NT2/D1 (cell line): Measurements from ENCODE around the gene RIMBP2.

Experiments
- SUZ12 ChIP-seq: IDR thresholded peaks from 2 replicates; pipeline ENCODE4 v1.6.1; 2011; ENCODE audit not compliant: insufficient read length, insufficient read depth; ENCODE audit errors: extremely low read depth
- YY1 ChIP-seq: IDR thresholded peaks from 2 replicates; pipeline ENCODE4 v1.6.1; 2011; ENCODE audit not compliant: insufficient read length, insufficient read depth
- ZNF274 ChIP-seq: IDR thresholded peaks from 2 replicates; pipeline ENCODE4 v1.6.1; 2011; ENCODE audit warnings: mild to moderate bottlenecking, low read depth, low read length

DNA sequence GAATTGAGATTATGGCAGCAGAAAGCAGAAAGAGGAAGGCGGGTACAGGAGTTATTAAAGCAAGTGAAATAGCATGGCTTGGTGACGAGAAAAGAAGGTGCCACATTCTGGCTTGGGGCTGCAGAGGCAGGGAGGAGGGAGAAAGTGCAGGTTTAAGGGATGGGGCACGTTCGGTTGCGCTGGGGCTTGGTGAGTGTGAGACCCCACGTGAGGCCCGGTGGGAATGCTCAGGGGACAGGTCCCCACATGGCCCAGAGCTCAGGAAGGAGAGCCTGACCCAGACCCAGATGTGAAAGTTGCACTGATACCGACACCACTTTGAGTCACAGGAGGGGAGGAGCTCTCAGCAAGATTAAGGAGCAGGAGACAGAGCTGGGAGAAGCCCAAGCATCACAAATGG lies 191.3 kb downstream of the RIMBP2 start:
- TF ChIP-seq ZNF274 (no peak), SUZ12 (no peak), YY1 (no peak)
